Panc1 (cell line): ENCODE measurements around the gene MRTFA. TPM values are rescaled to one million over a fixed set of nuclear protein-coding genes. Genes with fewer than 3 reads are reported as not detected.

Source experiments
- ATAC-seq: fragments of 200-7000 bp; cut with Tn5 transposase; 2 replicates; pipeline ENCODE4 v1.9.1; 2020; ENCODE audit warnings: mild to moderate bottlenecking, moderate library complexity
- BruUV-seq: library from RNA; stranded (reverse); fragments of 400-500 nt; replicated peaks from 2 replicates; lab custom pipeline; 2021; lab: Mats Ljungman, UMichigan
- CTCF ChIA-PET: fragments of 300-600 bp; sonication (Branson Sonifier 250); formaldehyde crosslinking; loops from one replicate; lab custom pipeline; 2022; ENCODE audit warnings: antibody characterized with exemption; lab: Charles Lee
- POLR2A ChIA-PET: fragments of 300-600 bp; sonication (Branson Sonifier 250); formaldehyde crosslinking; loops from one replicate; lab custom pipeline; 2022; ENCODE audit warnings: antibody characterized with exemption; lab: Charles Lee
- DNase-seq: peaks from one replicate; pipeline ENCODE4 v3.0.0-alpha.2; 2010; ENCODE audit warnings: low read depth, low spot score
- H3K27ac ChIP-seq: 2 replicates; pipeline ENCODE4 v1.5.1; 2011; ENCODE audit warnings: mild to moderate bottlenecking, low read length, inconsistent platforms
- H3K27me3 ChIP-seq: fragments of 200-500 bp; sonication (Bioruptor generic); 2 replicates; pipeline ENCODE4 v1.6.0; 2014; ENCODE audit warnings: low read length, inconsistent platforms; ENCODE audit not compliant: control insufficient read depth, insufficient read depth
- H3K36me3 ChIP-seq: fragments of 200-500 bp; sonication (Bioruptor generic); 2 replicates; pipeline ENCODE4 v1.5.1; 2014; ENCODE audit warnings: inconsistent platforms, mild to moderate bottlenecking, low read length, moderate library complexity; ENCODE audit not compliant: control insufficient read depth, insufficient read depth
- H3K4me1 ChIP-seq: 2 replicates; pipeline ENCODE4 v1.5.1; 2011; ENCODE audit warnings: inconsistent platforms, mild to moderate bottlenecking, low read length, moderate library complexity; ENCODE audit not compliant: control insufficient read depth, insufficient read depth
- H3K4me3 ChIP-seq, 2 experiments: 2 replicates each; pipeline ENCODE4 v1.5.1; 2011 to 2012; ENCODE audit warnings: low read depth in 2 of 2, low read length in 2 of 2, mild to moderate bottlenecking in 2 of 2, inconsistent platforms in 1 of 2, moderate library complexity in 1 of 2
- H3K9me3 ChIP-seq: fragments of 200-500 bp; sonication (Bioruptor generic); 2 replicates; pipeline ENCODE4 v1.5.1; 2014; ENCODE audit warnings: low read depth, mild to moderate bottlenecking, inconsistent platforms, low read length, moderate library complexity; ENCODE audit not compliant: control insufficient read depth, insufficient read depth
- CTCF ChIP-seq: fragments of 450-650 bp; IDR thresholded peaks from 2 replicates; pipeline ENCODE4 v1.5.1; 2017; ENCODE audit warnings: mild to moderate bottlenecking
- POLR2AphosphoS5 ChIP-seq: IDR thresholded peaks from 2 replicates; pipeline ENCODE4 v1.6.1; 2012; ENCODE audit warnings: mild to moderate bottlenecking, low read depth, low read length, moderate library complexity
- REST ChIP-seq, 2 experiments: IDR thresholded peaks; 2 replicates each; pipeline ENCODE4 v1.6.1; 2011 to 2012; ENCODE audit warnings: low read depth in 2 of 2, control low read depth in 1 of 2, low read length in 1 of 2, mild to moderate bottlenecking in 1 of 2, moderate library complexity in 1 of 2; ENCODE audit not compliant: insufficient read depth in 1 of 2
- SIN3A ChIP-seq: IDR thresholded peaks from 2 replicates; pipeline ENCODE4 v1.6.1; 2012; ENCODE audit warnings: low read depth, mild to moderate bottlenecking, low read length, moderate library complexity, borderline replicate concordance; ENCODE audit not compliant: insufficient read depth
- TCF7L2 ChIP-seq: IDR thresholded peaks from 2 replicates; pipeline ENCODE4 v1.6.1; 2011; ENCODE audit warnings: mild to moderate bottlenecking, low read depth, low read length, inconsistent platforms
- in situ Hi-C: cut with HindIII; loops from 2 replicates; pipeline ENCODE4 v1.10.0; 2016; ENCODE audit warnings: low sequenced_read_pairs, low pct_unique_long_range_greater_than_20kb
- intact Hi-C: fragments of 100-400 bp; cut with micrococcal nuclease; formaldehyde crosslinking; loops from one replicate; pipeline ENCODE4 v1.10.0; 2022; ENCODE audit not compliant: unreplicated experiment
- total RNA-seq: library from RNA; stranded (reverse); gene quantifications from one replicate; pipeline ENCODE4 v1.2.1, GENCODE V29; 2021; ENCODE audit not compliant: unreplicated experiment

Gene MRTFA
- total RNA-seq, 1 experiment from 2014 or later = 62.1 TPM

- Histone ChIP-seq H3K4me3 (no peak overlapping the region), H3K9me3 (no peaks in the 10 kb centered on the region), H3K36me3 (no peaks in the 10 kb centered on the region; the same call in 1 of the 2 replicates), H3K27me3 (no peaks in the 10 kb centered on the region), H3K4me1 (peaks cover 3% of the 10 kb centered on the region; the same call in 1 of the 2 replicates), H3K27ac (no peak overlapping the region)
- no peak for ATAC-seq
- ChIA-PET CTCF (no interaction called here), POLR2A (interaction anchor here (0.6 kb wide), 1 partner anchor 285 kb away, joined by 3 read pairs; no protein-coding TSS in a partner anchor)
- in situ Hi-C loops (loop anchor here (25.0 kb wide), 1 partner anchor 90 kb away; the partner anchor contains the start of gene MRTFA), intact Hi-C loops (no loop called here)
- no peak for TF ChIP-seq REST (IDR thresholded peaks at IDR 0.05; ENCODE audit: insufficient read depth in 1 of 2, low read depth in 2 of 2, low read length in 1 of 2)
- no peak for TF ChIP-seq TCF7L2
- no peak for TF ChIP-seq SIN3A
- no peak for TF ChIP-seq CTCF
- no peak for TF ChIP-seq POLR2AphosphoS5
- BruUV-seq = no TSS peak
- DNase-seq = no peak
Observed at GRCh38 chr22:40547729-40548143, 88.8 kb downstream of the MRTFA start.

- intact Hi-C loops (no loop called here), in situ Hi-C loops (loop anchor here (25.0 kb wide), 1 partner anchor 93 kb away; the partner anchor contains the start of gene MRTFA)
- CTCF ChIA-PET = no interaction called here
- Histone ChIP-seq H3K27me3 (no peaks in the 10 kb centered on the region), H3K4me3 (no peak overlapping the region), H3K27ac (no peak overlapping the region), H3K4me1 (peaks cover 9% of the 10 kb centered on the region; the same call in 1 of the 2 replicates), H3K9me3 (no peaks in the 10 kb centered on the region), H3K36me3 (no peaks in the 10 kb centered on the region; the same call in 1 of the 2 replicates)
- DNase-seq (no peak), ATAC-seq (no peak)
- no peak for TF ChIP-seq REST (IDR thresholded peaks at IDR 0.05; ENCODE audit: insufficient read depth in 1 of 2, low read depth in 2 of 2, low read length in 1 of 2)
- TF ChIP-seq TCF7L2 = no peak
- TF ChIP-seq POLR2AphosphoS5 = no peak
- no peak for TF ChIP-seq SIN3A
- TF ChIP-seq CTCF = no peak
- POLR2A ChIA-PET = no interaction called here
- no TSS peak for BruUV-seq
Observed at GRCh38 chr22:40544758-40545157, 91.8 kb downstream of the MRTFA start.
